ENCODE measurements around the gene ARHGAP25.

Gene ARHGAP25

DNA sequence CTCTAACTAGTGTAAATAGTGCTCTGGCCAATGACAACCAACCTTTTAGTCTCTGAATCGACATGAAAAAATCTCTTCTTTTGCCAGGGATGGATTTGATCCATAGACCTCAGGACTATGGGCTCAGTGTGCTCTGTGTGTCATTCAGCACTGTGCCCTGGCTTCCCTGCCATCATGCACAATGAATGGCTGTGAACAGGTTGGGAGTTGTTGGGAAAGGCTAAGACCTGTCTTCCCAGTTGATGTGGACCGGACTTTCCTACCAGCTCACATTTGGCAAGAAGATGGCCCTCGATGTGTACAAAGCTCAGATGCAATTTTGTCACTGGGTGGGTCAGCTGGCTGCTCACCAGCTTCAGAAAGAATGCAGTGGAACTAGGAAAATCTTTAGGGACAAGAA lies 26.0 kb upstream of the ARHGAP25 start:
- TF ChIP-seq, protein P1, sequence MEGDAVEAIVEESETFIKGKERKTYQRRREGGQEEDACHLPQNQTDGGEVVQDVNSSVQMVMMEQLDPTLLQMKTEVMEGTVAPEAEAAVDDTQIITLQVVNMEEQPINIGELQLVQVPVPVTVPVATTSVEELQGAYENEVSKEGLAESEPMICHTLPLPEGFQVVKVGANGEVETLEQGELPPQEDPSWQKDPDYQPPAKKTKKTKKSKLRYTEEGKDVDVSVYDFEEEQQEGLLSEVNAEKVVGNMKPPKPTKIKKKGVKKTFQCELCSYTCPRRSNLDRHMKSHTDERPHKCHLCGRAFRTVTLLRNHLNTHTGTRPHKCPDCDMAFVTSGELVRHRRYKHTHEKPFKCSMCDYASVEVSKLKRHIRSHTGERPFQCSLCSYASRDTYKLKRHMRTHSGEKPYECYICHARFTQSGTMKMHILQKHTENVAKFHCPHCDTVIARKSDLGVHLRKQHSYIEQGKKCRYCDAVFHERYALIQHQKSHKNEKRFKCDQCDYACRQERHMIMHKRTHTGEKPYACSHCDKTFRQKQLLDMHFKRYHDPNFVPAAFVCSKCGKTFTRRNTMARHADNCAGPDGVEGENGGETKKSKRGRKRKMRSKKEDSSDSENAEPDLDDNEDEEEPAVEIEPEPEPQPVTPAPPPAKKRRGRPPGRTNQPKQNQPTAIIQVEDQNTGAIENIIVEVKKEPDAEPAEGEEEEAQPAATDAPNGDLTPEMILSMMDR (conservative IDR thresholded peaks at IDR 0.05; ENCODE audit: control insufficient read depth, insufficient read depth, low read depth, low read length) = no peak
- no peak overlapping the region for H3K4me3 ChIP-seq (ENCODE audit: control insufficient read depth, low read depth, low read length)
- DNase-seq (ENCODE audit: low read depth) = no peak

DNA sequence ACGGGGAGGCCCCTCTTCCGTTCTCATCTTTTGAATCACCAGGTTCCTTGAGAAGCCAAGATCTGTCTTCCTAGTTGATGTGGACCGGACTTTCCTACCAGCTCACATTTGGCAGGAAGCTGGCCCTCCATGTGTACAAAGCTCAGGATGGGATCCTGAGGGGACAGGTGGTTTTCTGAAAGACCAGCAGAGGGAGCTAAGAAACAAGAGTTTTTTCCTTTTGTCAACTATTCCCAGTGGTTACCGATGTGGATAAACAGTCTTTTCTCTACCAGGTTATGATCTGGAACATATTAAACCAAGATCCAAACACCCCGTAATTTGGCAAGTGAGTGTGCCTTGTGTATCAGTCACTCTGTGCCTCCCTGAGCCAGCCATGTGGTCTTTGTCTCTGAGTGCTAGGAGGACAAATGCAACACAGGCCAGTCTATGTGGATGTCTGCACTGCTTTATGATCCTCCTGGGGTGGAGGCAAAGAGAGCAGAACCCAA lies 25.1 kb upstream of the ARHGAP25 start:
- no peak overlapping the region for H3K4me3 ChIP-seq (ENCODE audit: control insufficient read depth, low read depth, low read length)
- TF ChIP-seq, protein P1 (conservative IDR thresholded peaks at IDR 0.05; ENCODE audit: control insufficient read depth, insufficient read depth, low read depth, low read length) = peak; percentile 72
- peak; percentile 53 for DNase-seq (ENCODE audit: low read depth)

GRCh38 chr2:68710336-68710735 lies 24.3 kb upstream of the ARHGAP25 start:
- H3K4me3 ChIP-seq (ENCODE audit: control insufficient read depth, low read depth, low read length) = no peak overlapping the region
- DNase-seq (ENCODE audit: low read depth) = no peak
- TF ChIP-seq, protein P1 (conservative IDR thresholded peaks at IDR 0.05; ENCODE audit: control insufficient read depth, insufficient read depth, low read depth, low read length) = no peak

- TF ChIP-seq, protein P1 (conservative IDR thresholded peaks at IDR 0.05; ENCODE audit: control insufficient read depth, insufficient read depth, low read depth, low read length) = no peak
- no peak overlapping the region for H3K4me3 ChIP-seq (ENCODE audit: control insufficient read depth, low read depth, low read length)
- DNase-seq (ENCODE audit: low read depth) = no peak
Observed at GRCh38 chr2:68710756-68711155, 23.9 kb upstream of the ARHGAP25 start.

GRCh38 chr2:68714866-68715265 lies 19.7 kb upstream of the ARHGAP25 start:
- TF ChIP-seq, protein P1 (conservative IDR thresholded peaks at IDR 0.05; ENCODE audit: control insufficient read depth, insufficient read depth, low read depth, low read length) = no peak
- no peak overlapping the region for H3K4me3 ChIP-seq (ENCODE audit: control insufficient read depth, low read depth, low read length)
- no peak for DNase-seq (ENCODE audit: low read depth)

DNA sequence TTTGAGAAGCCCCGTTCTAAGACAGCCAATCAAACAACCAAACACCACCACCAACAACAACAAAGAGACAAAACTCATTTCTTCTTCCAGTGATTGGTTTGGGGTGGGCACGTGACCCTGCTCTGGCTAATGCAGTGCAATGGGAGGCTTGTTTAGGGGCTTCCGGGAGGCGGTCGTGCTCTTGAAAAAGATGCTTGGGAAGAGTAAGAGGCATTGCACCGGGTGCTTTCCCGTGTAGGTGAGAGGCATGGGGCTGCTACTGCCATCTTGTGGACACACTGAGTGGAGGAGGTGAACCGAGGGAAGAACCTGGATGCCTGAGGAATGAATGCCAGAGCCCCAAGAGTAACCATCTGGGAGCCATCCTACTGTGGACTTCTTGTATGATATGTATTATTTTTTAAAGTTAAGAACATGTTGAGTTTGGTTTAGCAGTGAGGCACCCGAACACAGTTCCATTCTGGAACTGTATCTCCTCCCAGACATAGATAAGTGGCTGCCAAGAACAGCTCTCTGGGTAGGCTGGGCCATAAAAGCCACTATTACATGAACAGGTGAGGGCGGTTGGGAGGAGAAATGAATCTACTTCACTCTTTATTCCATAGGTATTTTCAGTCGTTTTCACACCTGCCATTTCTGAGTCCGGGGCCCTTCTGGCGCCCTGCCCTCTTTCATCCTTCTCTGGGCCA lies 19.1 kb upstream of the ARHGAP25 start:
- H3K4me3 ChIP-seq (ENCODE audit: control insufficient read depth, low read depth, low read length) = no peak overlapping the region
- DNase-seq (ENCODE audit: low read depth) = peak; percentile 56
- TF ChIP-seq, protein P1 (conservative IDR thresholded peaks at IDR 0.05; ENCODE audit: control insufficient read depth, insufficient read depth, low read depth, low read length) = peak; percentile 83

Data from fibroblast of mammary gland (primary cell).